Measurements from ENCODE around the gene TRNT1.

DNA sequence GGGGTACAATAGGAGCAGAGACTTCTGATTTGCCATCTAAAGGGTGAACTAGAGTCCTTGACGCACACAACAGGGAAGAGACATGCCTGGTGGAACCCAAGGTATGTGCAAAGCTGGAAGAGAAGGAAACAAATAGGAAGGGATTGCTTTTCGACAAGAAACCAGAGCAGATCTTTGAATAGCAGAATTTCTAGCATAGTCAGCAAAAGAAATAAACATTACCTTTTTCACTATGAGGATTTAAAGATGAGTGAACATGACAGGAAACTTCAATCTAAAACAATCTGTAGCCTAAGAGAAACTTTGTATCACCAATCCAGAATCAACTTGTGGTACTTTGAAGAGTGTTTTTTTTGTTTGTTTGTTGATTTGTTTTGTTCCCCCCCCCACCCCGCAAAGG, 21.5 kb upstream of the TRNT1 start:
- TF ChIP-seq POLR2AphosphoS5 (IDR thresholded peaks at IDR 0.05; ENCODE audit: low read depth) = no peak
- TF ChIP-seq EZH2 (IDR thresholded peaks at IDR 0.05; ENCODE audit: low read depth, unreplicated experiment) = no peak
- no peak for TF ChIP-seq CTCF (conservative IDR thresholded peaks at IDR 0.05; ENCODE audit: low read depth in 2 of 2)
- TF ChIP-seq CREB1 (CRISPR knock-in tag; IDR thresholded peaks at IDR 0.05; ENCODE audit: low read depth) = no peak
- TF ChIP-seq REST (IDR thresholded peaks at IDR 0.05; ENCODE audit: unreplicated experiment) = no peak
- TF ChIP-seq EZH2phosphoT487 (IDR thresholded peaks at IDR 0.05; ENCODE audit: unreplicated experiment) = no peak
- no peak for TF ChIP-seq JUNB (IDR thresholded peaks at IDR 0.05; ENCODE audit: unreplicated experiment)
